ENCODE data around the gene MUC6.

GRCh38 chr11:1010551-1011319 lies 25.8 kb downstream of the MUC6 start:
- TF ChIP-seq POLR2AphosphoS5 (IDR thresholded peaks at IDR 0.05; ENCODE audit: low read depth, low read length) (no peak), JUN (IDR thresholded peaks at IDR 0.05; ENCODE audit: low read depth, low read length) (no peak), CTCF (IDR thresholded peaks at IDR 0.05; ENCODE audit: control extremely low read depth in 1 of 3, insufficient read depth in 1 of 3, low read depth in 1 of 3, low read length in 3 of 3) (no peak), MAFK (IDR thresholded peaks at IDR 0.05; ENCODE audit: low read depth, low read length) (no peak), RNF2 (IDR thresholded peaks at IDR 0.05; ENCODE audit: borderline replicate concordance, low read depth, low read length, missing control alignments, poor library complexity, severe bottlenecking) (no peak), SP1 (IDR thresholded peaks at IDR 0.05; ENCODE audit: low read depth, low read length) (no peak), HDAC6 (IDR thresholded peaks at IDR 0.05; ENCODE audit: low read depth, low read length) (no peak), CBX8 (IDR thresholded peaks at IDR 0.05; ENCODE audit: borderline replicate concordance, low read depth, low read length) (no peak)

Measured in H1 (cell line).